ENCODE results near the gene ANXA1. TPM values are rescaled to one million over a fixed set of nuclear protein-coding genes. Genes with fewer than 3 reads are reported as not detected.
A peak's percentile ranks its signal among the peaks of the same experiment; 100 is the strongest.

Gene ANXA1
- total RNA-seq, 2 experiments from 2014 or later = not detected

DNA sequence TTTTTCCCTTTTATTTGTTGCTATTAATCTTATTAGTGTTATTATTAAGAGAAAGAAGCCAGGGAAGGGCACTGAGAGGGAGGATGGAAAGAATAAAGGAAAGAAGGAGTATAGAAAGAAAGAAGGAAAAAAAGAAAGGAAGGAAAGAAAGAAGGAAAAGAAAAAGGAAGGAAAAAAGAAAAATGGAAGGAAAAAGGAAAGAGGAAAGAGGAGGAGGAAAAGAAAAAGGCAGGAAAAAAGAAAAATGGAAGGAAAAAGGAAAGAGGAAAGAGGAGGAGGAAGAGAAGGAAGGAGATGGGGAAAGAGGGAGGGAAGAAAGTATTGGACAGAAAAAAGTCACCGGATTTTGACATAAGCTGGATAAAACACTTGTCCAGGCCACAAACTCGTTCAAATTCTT, 47.8 kb downstream of the ANXA1 start:
- no peak for DNase-seq (ENCODE audit: low spot score)
- H2AFZ ChIP-seq (ENCODE audit: low read length) = no peak overlapping the region
- no peaks in the 10 kb centered on the region for H3K79me2 ChIP-seq (ENCODE audit: insufficient read depth, low read depth, low read length)
- no peaks in the 10 kb centered on the region for H3K9me2 ChIP-seq (ENCODE audit: insufficient read depth, low read length)
- no peak overlapping the region for H3K4me2 ChIP-seq (ENCODE audit: low read length)
- ChIA-PET CTCF (ENCODE audit: unreplicated experiment) (no interaction called here), POLR2A (interaction anchor here (0.7 kb wide), 1 partner anchor 64 kb away, joined by 3 read pairs; no protein-coding TSS in a partner anchor)
- intact Hi-C loops (cut with micrococcal nuclease; ENCODE audit: unreplicated experiment) = no loop called here
- H3K4me1 ChIP-seq (ENCODE audit: insufficient read depth, low read length, poor library complexity, severe bottlenecking) = no peaks in the 10 kb centered on the region
- H3K36me3 ChIP-seq (ENCODE audit: insufficient read depth, low read length) = no peaks in the 10 kb centered on the region
- H4K20me1 ChIP-seq (ENCODE audit: insufficient read depth, low read length) = no peaks in the 10 kb centered on the region
- BruUV-seq (replicated peaks) = no TSS peak
- no peak overlapping the region for H3K27ac ChIP-seq (ENCODE audit: low read depth, low read length, poor library complexity, severe bottlenecking)
- H3K4me3 ChIP-seq (ENCODE audit: low read depth, low read length, poor library complexity, severe bottlenecking) = no peak overlapping the region
- H3K9me3 ChIP-seq (ENCODE audit: low read length) = no peaks in the 10 kb centered on the region
- TF ChIP-seq, protein P1, sequence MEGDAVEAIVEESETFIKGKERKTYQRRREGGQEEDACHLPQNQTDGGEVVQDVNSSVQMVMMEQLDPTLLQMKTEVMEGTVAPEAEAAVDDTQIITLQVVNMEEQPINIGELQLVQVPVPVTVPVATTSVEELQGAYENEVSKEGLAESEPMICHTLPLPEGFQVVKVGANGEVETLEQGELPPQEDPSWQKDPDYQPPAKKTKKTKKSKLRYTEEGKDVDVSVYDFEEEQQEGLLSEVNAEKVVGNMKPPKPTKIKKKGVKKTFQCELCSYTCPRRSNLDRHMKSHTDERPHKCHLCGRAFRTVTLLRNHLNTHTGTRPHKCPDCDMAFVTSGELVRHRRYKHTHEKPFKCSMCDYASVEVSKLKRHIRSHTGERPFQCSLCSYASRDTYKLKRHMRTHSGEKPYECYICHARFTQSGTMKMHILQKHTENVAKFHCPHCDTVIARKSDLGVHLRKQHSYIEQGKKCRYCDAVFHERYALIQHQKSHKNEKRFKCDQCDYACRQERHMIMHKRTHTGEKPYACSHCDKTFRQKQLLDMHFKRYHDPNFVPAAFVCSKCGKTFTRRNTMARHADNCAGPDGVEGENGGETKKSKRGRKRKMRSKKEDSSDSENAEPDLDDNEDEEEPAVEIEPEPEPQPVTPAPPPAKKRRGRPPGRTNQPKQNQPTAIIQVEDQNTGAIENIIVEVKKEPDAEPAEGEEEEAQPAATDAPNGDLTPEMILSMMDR (conservative IDR thresholded peaks at IDR 0.05; ENCODE audit: low read length) = no peak
- TF ChIP-seq EZH2phosphoT487 (IDR thresholded peaks at IDR 0.05; ENCODE audit: borderline replicate concordance, low read depth, low read length) = no peak

DNA sequence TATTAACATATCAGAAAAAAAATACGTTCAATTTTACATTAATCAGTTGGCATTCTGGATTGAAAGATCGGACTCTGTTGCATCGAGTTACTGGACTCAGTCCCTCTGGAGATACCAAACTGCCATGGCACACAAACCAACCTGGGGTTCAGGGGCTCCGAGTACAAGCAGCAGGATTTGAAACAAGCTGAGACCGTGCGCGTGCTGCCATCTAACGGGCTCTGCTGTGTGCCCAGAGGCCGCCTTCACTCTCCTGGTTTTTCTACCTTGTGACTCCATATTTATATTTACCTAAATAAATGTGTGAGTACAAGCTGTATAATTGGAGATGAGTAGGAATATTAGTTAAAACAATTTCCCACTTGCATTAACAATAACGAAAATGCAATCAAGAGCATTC, 48.2 kb downstream of the ANXA1 start:
- no TSS peak for BruUV-seq (replicated peaks)
- Histone ChIP-seq H4K20me1 (ENCODE audit: insufficient read depth, low read length) (no peaks in the 10 kb centered on the region), H3K4me1 (ENCODE audit: insufficient read depth, low read length, poor library complexity, severe bottlenecking) (no peaks in the 10 kb centered on the region), H3K79me2 (ENCODE audit: insufficient read depth, low read depth, low read length) (no peaks in the 10 kb centered on the region), H2AFZ (ENCODE audit: low read length) (no peak overlapping the region), H3K9me2 (ENCODE audit: insufficient read depth, low read length) (no peaks in the 10 kb centered on the region), H3K36me3 (ENCODE audit: insufficient read depth, low read length) (no peaks in the 10 kb centered on the region), H3K9me3 (ENCODE audit: low read length) (no peaks in the 10 kb centered on the region), H3K4me3 (ENCODE audit: low read depth, low read length, poor library complexity, severe bottlenecking) (no peak overlapping the region), H3K4me2 (ENCODE audit: low read length) (no peak overlapping the region), H3K27ac (ENCODE audit: low read depth, low read length, poor library complexity, severe bottlenecking) (no peak overlapping the region)
- ChIA-PET CTCF (ENCODE audit: unreplicated experiment) (no interaction called here), POLR2A (interaction anchor here (0.7 kb wide), 1 partner anchor 64 kb away, joined by 3 read pairs; no protein-coding TSS in a partner anchor)
- no peak for DNase-seq (ENCODE audit: low spot score)
- no peak for TF ChIP-seq EZH2phosphoT487 (IDR thresholded peaks at IDR 0.05; ENCODE audit: borderline replicate concordance, low read depth, low read length)
- TF ChIP-seq, protein P1 (conservative IDR thresholded peaks at IDR 0.05; ENCODE audit: low read length) = no peak
- intact Hi-C loops (cut with micrococcal nuclease; ENCODE audit: unreplicated experiment) = loop anchor here (5.0 kb wide), 1 partner anchor 1372 kb away; no protein-coding TSS in a partner anchor

DNA sequence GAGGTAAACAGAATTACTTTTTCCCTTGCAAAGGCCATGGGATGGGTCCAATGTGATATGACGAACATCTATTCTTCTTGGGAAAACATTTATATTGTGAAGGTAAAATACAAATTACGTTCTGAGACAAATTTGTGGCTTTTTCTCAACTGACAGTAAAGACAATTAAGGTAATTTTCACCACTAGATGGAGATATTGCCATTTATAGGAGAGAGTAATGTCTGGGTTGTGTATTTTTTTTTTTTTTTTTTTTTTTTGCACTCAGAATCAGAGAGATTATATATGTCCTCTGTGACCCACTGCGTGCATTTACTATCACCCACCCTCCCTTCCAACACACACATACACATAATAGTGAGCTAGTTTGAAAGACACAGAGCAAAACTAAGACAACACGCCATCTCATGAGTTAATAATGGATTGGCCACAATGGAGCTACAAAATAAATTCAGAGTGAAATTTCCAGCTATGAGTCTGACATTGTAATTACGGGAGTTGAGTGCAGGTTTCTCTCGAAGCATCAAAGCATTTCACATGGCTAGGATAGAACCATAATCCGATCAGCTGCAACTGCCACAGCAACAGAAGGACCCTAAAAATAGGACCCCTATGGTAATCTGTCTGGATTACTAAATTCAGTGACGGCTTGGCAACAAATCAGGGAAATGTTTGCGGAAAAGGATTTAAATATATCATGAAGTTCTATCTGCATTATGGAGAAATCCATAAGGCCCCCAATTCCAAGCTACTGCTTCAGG, 49.2 kb downstream of the ANXA1 start:
- Histone ChIP-seq H3K4me2 (ENCODE audit: low read length) (no peak overlapping the region), H4K20me1 (ENCODE audit: insufficient read depth, low read length) (no peaks in the 10 kb centered on the region), H3K4me3 (ENCODE audit: low read depth, low read length, poor library complexity, severe bottlenecking) (no peak overlapping the region), H3K9me2 (ENCODE audit: insufficient read depth, low read length) (no peaks in the 10 kb centered on the region), H3K9me3 (ENCODE audit: low read length) (no peaks in the 10 kb centered on the region), H3K79me2 (ENCODE audit: insufficient read depth, low read depth, low read length) (no peaks in the 10 kb centered on the region), H3K4me1 (ENCODE audit: insufficient read depth, low read length, poor library complexity, severe bottlenecking) (no peaks in the 10 kb centered on the region), H3K27ac (ENCODE audit: low read depth, low read length, poor library complexity, severe bottlenecking) (no peak overlapping the region), H3K36me3 (ENCODE audit: insufficient read depth, low read length) (no peaks in the 10 kb centered on the region), H2AFZ (ENCODE audit: low read length) (no peak overlapping the region)
- no TSS peak for BruUV-seq (replicated peaks)
- intact Hi-C loops (cut with micrococcal nuclease; ENCODE audit: unreplicated experiment) = loop anchor here (5.0 kb wide), 1 partner anchor 1371 kb away; no protein-coding TSS in a partner anchor
- TF ChIP-seq, protein P1 (conservative IDR thresholded peaks at IDR 0.05; ENCODE audit: low read length) = peak; percentile 80
- TF ChIP-seq EZH2phosphoT487 (IDR thresholded peaks at IDR 0.05; ENCODE audit: borderline replicate concordance, low read depth, low read length) = no peak
- peak; percentile 41 for DNase-seq (ENCODE audit: low spot score)
- ChIA-PET POLR2A (no interaction called here), CTCF (ENCODE audit: unreplicated experiment) (no interaction called here)
